Calu3 (cell line): ENCODE results near the gene MINDY4. TPM values are rescaled to one million over a fixed set of nuclear protein-coding genes. Genes with fewer than 3 reads are reported as not detected.
A peak's percentile ranks its signal among the peaks of the same experiment; 100 is the strongest.

ENCODE experiments used
- BruUV-seq: library from RNA; stranded (reverse); fragments of 400-500 nt; replicated peaks from 2 replicates; lab custom pipeline; 2021; lab: Mats Ljungman, UMichigan
- CTCF ChIA-PET: fragments of 300-600 bp; sonication (Branson Sonifier 250); formaldehyde crosslinking; loops from one replicate; lab custom pipeline; 2022; ENCODE audit warnings: antibody characterized with exemption; lab: Charles Lee
- DNase-seq: peaks from one replicate; pipeline ENCODE4 v3.0.0; 2022
- H3K27ac Mint-ChIP-seq: one replicate; pipeline ENCODE4 v1.8.0; 2022; ENCODE audit warnings: mixed read lengths; ENCODE audit not compliant: unreplicated experiment
- H3K27me3 Mint-ChIP-seq: one replicate; pipeline ENCODE4 v1.8.0; 2022; ENCODE audit warnings: mixed read lengths; ENCODE audit not compliant: unreplicated experiment
- H3K36me3 Mint-ChIP-seq: one replicate; pipeline ENCODE4 v1.8.0; 2022; ENCODE audit warnings: mild to moderate bottlenecking, moderate library complexity, mixed read lengths; ENCODE audit not compliant: insufficient read depth, unreplicated experiment
- H3K4me1 Mint-ChIP-seq: one replicate; pipeline ENCODE4 v1.8.0; 2022; ENCODE audit warnings: mild to moderate bottlenecking, low read depth, mixed read lengths; ENCODE audit not compliant: unreplicated experiment
- H3K4me3 Mint-ChIP-seq: one replicate; pipeline ENCODE4 v1.8.0; 2022; ENCODE audit warnings: mild to moderate bottlenecking, low read depth, moderate library complexity, mixed read lengths; ENCODE audit not compliant: unreplicated experiment
- H3K9me3 Mint-ChIP-seq: one replicate; pipeline ENCODE4 v1.8.0; 2022; ENCODE audit warnings: low read depth, mixed read lengths; ENCODE audit not compliant: unreplicated experiment
- CTCF ChIP-seq: fragments of 200-600 bp; IDR thresholded peaks from one replicate; pipeline ENCODE4 v1.8.0; 2022; ENCODE audit warnings: antibody characterized with exemption; ENCODE audit not compliant: unreplicated experiment
- intact Hi-C: fragments of 100-400 bp; cut with micrococcal nuclease; formaldehyde crosslinking; loops from one replicate; pipeline ENCODE4 v1.10.0; 2022; ENCODE audit not compliant: unreplicated experiment
- total RNA-seq: library from RNA; stranded (reverse); gene quantifications from 2 replicates; pipeline ENCODE4 v1.2.3, GENCODE V29; 2022

MINDY4 gene
- total RNA-seq, 1 experiment from 2014 or later, result 12.4 TPM

- no peak for DNase-seq
- CTCF ChIA-PET, result interaction anchor here (0.7 to 1.6 kb wide), 21 partner anchors 23 to 488 kb away, joined by 3 to 11 read pairs (median 4); no protein-coding TSS in a partner anchor
- intact Hi-C loops, result loop anchor here (2.0 kb wide), 1 partner anchor 53 kb away; no protein-coding TSS in a partner anchor
Measured at GRCh38 chr7:30796105-30796869, 25.1 kb downstream of the MINDY4 start.

GRCh38 chr7:30797176-30798040 lies 26.2 kb downstream of the MINDY4 start:
- CTCF ChIA-PET, result interaction anchor here (0.7 to 1.6 kb wide), 11 partner anchors 18 to 335 kb away, joined by 3 to 11 read pairs (median 4); no protein-coding TSS in a partner anchor
- H3K27me3 Mint-ChIP-seq, result no peaks in the 10 kb centered on the region
- no peak overlapping the region for H3K4me3 Mint-ChIP-seq
- no peak for DNase-seq
- peak overlapping the region; percentile 5 for H3K27ac Mint-ChIP-seq
- TF ChIP-seq CTCF, result no peak
- H3K4me1 Mint-ChIP-seq, result peaks cover 53% of the 10 kb centered on the region
- H3K36me3 Mint-ChIP-seq, result no peaks in the 10 kb centered on the region
- no TSS peak for BruUV-seq
- no peaks in the 10 kb centered on the region for H3K9me3 Mint-ChIP-seq
- intact Hi-C loops, result loop anchor here (2.0 kb wide), 1 partner anchor 55 kb away; no protein-coding TSS in a partner anchor

More at GRCh38 chr7:30796105-30796869, 25.1 kb downstream of the MINDY4 start:
- no peak for TF ChIP-seq CTCF
- peaks cover 53% of the 10 kb centered on the region for H3K4me1 Mint-ChIP-seq
- H3K36me3 Mint-ChIP-seq, result no peaks in the 10 kb centered on the region
- no TSS peak for BruUV-seq
- H3K4me3 Mint-ChIP-seq, result no peak overlapping the region
- H3K9me3 Mint-ChIP-seq, result no peaks in the 10 kb centered on the region
- H3K27ac Mint-ChIP-seq, result peak overlapping the region; percentile 10
- H3K27me3 Mint-ChIP-seq, result no peaks in the 10 kb centered on the region

- no TSS peak for BruUV-seq
- TF ChIP-seq CTCF, result no peak
- Mint-ChIP-seq H3K9me3 (peaks cover 4% of the 10 kb centered on the region), H3K27me3 (no peaks in the 10 kb centered on the region), H3K4me1 (peaks cover 58% of the 10 kb centered on the region), H3K27ac (peak overlapping the region; percentile 30), H3K36me3 (no peaks in the 10 kb centered on the region), H3K4me3 (no peak overlapping the region)
- intact Hi-C loops, result no loop called here
- CTCF ChIA-PET, result interaction anchor here (0.7 to 2.0 kb wide), 9 partner anchors 8 to 1851 kb away, joined by 3 to 9 read pairs (median 4); no protein-coding TSS in a partner anchor
- DNase-seq, result no peak
Measured at GRCh38 chr7:30799206-30799975, 28.2 kb downstream of the MINDY4 start.
